Activated CD4-positive, alpha-beta T cell treated with anti-CD3 and anti-CD28 coated beads for 36 hours (primary cell): ENCODE data around the gene PAQR7. TPM values are rescaled to one million over a fixed set of nuclear protein-coding genes. Genes with fewer than 3 reads are reported as not detected.
A peak's percentile ranks its signal among the peaks of the same experiment; 100 is the strongest.

Source experiments
- ATAC-seq: fragments of 200-7000 bp; cut with Tn5 transposase; one replicate; pipeline ENCODE4 v1.10.0; 2021; ENCODE audit warnings: mild to moderate bottlenecking, moderate library complexity
- CTCF ChIA-PET: fragments of 350-600 bp; sonication (Branson Sonifier 250); formaldehyde crosslinking; loops from one replicate; lab custom pipeline; 2021; ENCODE audit warnings: antibody characterized with exemption; lab: Charles Lee
- POLR2A ChIA-PET: fragments of 350-600 bp; sonication (Branson Sonifier 250); formaldehyde crosslinking; loops from one replicate; lab custom pipeline; 2021; ENCODE audit warnings: antibody characterized with exemption, inconsistent platforms; lab: Charles Lee
- DNase-seq: peaks from one replicate; pipeline ENCODE4 v3.0.0-alpha.2; 2020
- H3K27ac Mint-ChIP-seq: one replicate; pipeline ENCODE4 v1.8.0; 2021; ENCODE audit warnings: mixed read lengths
- H3K27me3 Mint-ChIP-seq: one replicate; pipeline ENCODE4 v1.8.0; 2021; ENCODE audit warnings: mixed read lengths
- H3K36me3 Mint-ChIP-seq: one replicate; pipeline ENCODE4 v1.8.0; 2021; ENCODE audit warnings: low read depth, mixed read lengths
- H3K4me1 Mint-ChIP-seq: one replicate; pipeline ENCODE4 v1.8.0; 2021; ENCODE audit warnings: mixed read lengths
- H3K4me3 Mint-ChIP-seq: one replicate; pipeline ENCODE4 v1.8.0; 2021; ENCODE audit warnings: mild to moderate bottlenecking, moderate library complexity, mixed read lengths
- H3K9me3 Mint-ChIP-seq: one replicate; pipeline ENCODE4 v1.8.0; 2021; ENCODE audit warnings: low read depth, mixed read lengths
- intact Hi-C, 2 experiments: fragments of 100-400 bp; cut with DNase I in 1 of 2; cut with micrococcal nuclease in 1 of 2; formaldehyde crosslinking; loops; one replicate each; pipeline versions ENCODE4 v1.14.2 to v1.15.1; 2022 to 2024; cut with DNase I, micrococcal nuclease
- total RNA-seq, 2 experiments: library from RNA; stranded (reverse); gene quantifications; one replicate each; pipeline ENCODE4 v1.2.3, GENCODE V29; 2021

The PAQR7 gene
- total RNA-seq, 2 experiments from 2014 or later: 3.9 to 4.4 TPM

GRCh38 chr1:25902462-25902861 lies 27.0 kb upstream of the PAQR7 start:
- Mint-ChIP-seq H3K4me3 (no peak overlapping the region), H3K36me3 (peaks cover 60% of the 10 kb centered on the region), H3K9me3 (no peaks in the 10 kb centered on the region), H3K27ac (no peak overlapping the region), H3K4me1 (peaks cover 25% of the 10 kb centered on the region), H3K27me3 (no peaks in the 10 kb centered on the region)
- intact Hi-C loops: no loop called here
- ChIA-PET CTCF (interaction anchor here (0.6 to 15.6 kb wide), 5 partner anchors 7 to 1509 kb away, joined by 3 to 257 read pairs (median 3); partner anchors contain the start of gene PAFAH2), POLR2A (interaction anchor here (1.1 to 1.8 kb wide), 2 partner anchors 95 to 599 kb away, joined by 3 to 7 read pairs; partner anchors contain the start of gene PAFAH2)
- ATAC-seq (no peak), DNase-seq (no peak)

- H3K27me3 Mint-ChIP-seq: no peaks in the 10 kb centered on the region
- no peak overlapping the region for H3K27ac Mint-ChIP-seq
- H3K4me3 Mint-ChIP-seq: no peak overlapping the region
- H3K4me1 Mint-ChIP-seq: peaks cover 28% of the 10 kb centered on the region
- H3K36me3 Mint-ChIP-seq: peaks cover 61% of the 10 kb centered on the region
- CTCF ChIA-PET: interaction anchor here (15.6 kb wide), 1 partner anchor 98 kb away, joined by 257 read pairs; the partner anchor contains the start of gene PAFAH2
- no peak for DNase-seq
- POLR2A ChIA-PET: no interaction called here
- intact Hi-C loops: no loop called here
- ATAC-seq: no peak
- no peaks in the 10 kb centered on the region for H3K9me3 Mint-ChIP-seq
These were observed 24.7 kb upstream of the PAQR7 start for GRCh38 chr1:25900219-25900618.

- peaks cover 28% of the 10 kb centered on the region for H3K4me1 Mint-ChIP-seq
- CTCF ChIA-PET: interaction anchor here (0.6 to 15.6 kb wide), 2 partner anchors 15 to 99 kb away, joined by 3 to 257 read pairs; partner anchors contain the start of gene PAFAH2
- H3K4me3 Mint-ChIP-seq: no peak overlapping the region
- ATAC-seq: no peak
- no peaks in the 10 kb centered on the region for H3K27me3 Mint-ChIP-seq
- no peaks in the 10 kb centered on the region for H3K9me3 Mint-ChIP-seq
- peaks cover 57% of the 10 kb centered on the region for H3K36me3 Mint-ChIP-seq
- DNase-seq: no peak
- no peak overlapping the region for H3K27ac Mint-ChIP-seq
- POLR2A ChIA-PET: no interaction called here
- intact Hi-C loops: no loop called here
These were observed 24.3 kb upstream of the PAQR7 start for GRCh38 chr1:25899792-25900191.

GRCh38 chr1:25898223-25899015 lies 22.9 kb upstream of the PAQR7 start:
- Mint-ChIP-seq H3K9me3 (no peaks in the 10 kb centered on the region), H3K4me3 (no peak overlapping the region), H3K4me1 (peaks cover 16% of the 10 kb centered on the region), H3K36me3 (peaks cover 45% of the 10 kb centered on the region), H3K27me3 (no peaks in the 10 kb centered on the region), H3K27ac (no peak overlapping the region)
- ChIA-PET CTCF (interaction anchor here (0.9 to 15.6 kb wide), 2 partner anchors 28 to 100 kb away, joined by 3 to 257 read pairs; partner anchors contain the start of gene PAFAH2), POLR2A (no interaction called here)
- no peak for DNase-seq
- ATAC-seq: no peak
- intact Hi-C loops: no loop called here

- H3K4me1 Mint-ChIP-seq: peaks cover 14% of the 10 kb centered on the region
- no peak for ATAC-seq
- intact Hi-C loops: no loop called here
- H3K27me3 Mint-ChIP-seq: no peaks in the 10 kb centered on the region
- no peaks in the 10 kb centered on the region for H3K9me3 Mint-ChIP-seq
- no peak overlapping the region for H3K4me3 Mint-ChIP-seq
- ChIA-PET CTCF (interaction anchor here (0.6 to 15.6 kb wide), 3 partner anchors 81 to 101 kb away, joined by 4 to 257 read pairs (median 41); partner anchors contain the start of gene PAFAH2), POLR2A (interaction anchor here (1.0 to 1.3 kb wide), 2 partner anchors 8 to 96 kb away, joined by 3 to 4 read pairs; no protein-coding TSS in a partner anchor)
- DNase-seq: no peak
- H3K27ac Mint-ChIP-seq: no peak overlapping the region
- peaks cover 40% of the 10 kb centered on the region for H3K36me3 Mint-ChIP-seq
These were observed 22.2 kb upstream of the PAQR7 start for GRCh38 chr1:25897754-25898153.

GRCh38 chr1:25896266-25896665 lies 20.8 kb upstream of the PAQR7 start:
- intact Hi-C loops: no loop called here
- Mint-ChIP-seq H3K4me3 (no peak overlapping the region), H3K9me3 (no peaks in the 10 kb centered on the region)

GRCh38 chr1:25895365-25895990 lies 20.0 kb upstream of the PAQR7 start:
- Mint-ChIP-seq H3K4me3 (no peak overlapping the region), H3K27ac (no peak overlapping the region), H3K27me3 (no peaks in the 10 kb centered on the region), H3K36me3 (peaks cover 23% of the 10 kb centered on the region), H3K4me1 (peaks cover 15% of the 10 kb centered on the region), H3K9me3 (no peaks in the 10 kb centered on the region)
- intact Hi-C loops: loop anchor here (1.0 to 2.0 kb wide), 5 partner anchors 10 to 140 kb away; partner anchors contain the start of genes PAFAH2 (in 2 of the 2) and AUNIP (in 1 of the 2)
- ChIA-PET CTCF (interaction anchor here (0.5 to 15.6 kb wide), 43 partner anchors 9 to 1885 kb away, joined by 3 to 257 read pairs (median 4); partner anchors contain the start of genes MTFR1L, PAFAH2, SLC30A2 and STMN1), POLR2A (interaction anchor here (0.6 to 3.6 kb wide), 6 partner anchors 10 to 104 kb away, joined by 3 to 27 read pairs (median 4); partner anchors contain the start of gene PAFAH2)
- DNase-seq (peak; percentile 95), ATAC-seq (peak; percentile 98)

More at GRCh38 chr1:25896266-25896665, 20.8 kb upstream of the PAQR7 start:
- Mint-ChIP-seq H3K4me1 (peaks cover 15% of the 10 kb centered on the region), H3K27me3 (no peaks in the 10 kb centered on the region), H3K36me3 (peaks cover 31% of the 10 kb centered on the region), H3K27ac (no peak overlapping the region)
- DNase-seq (no peak), ATAC-seq (no peak)
- ChIA-PET POLR2A (interaction anchor here (0.7 to 3.6 kb wide), 6 partner anchors 9 to 101 kb away, joined by 3 to 27 read pairs (median 4); partner anchors contain the start of gene PAFAH2), CTCF (interaction anchor here (0.6 to 15.6 kb wide), 24 partner anchors 8 to 1886 kb away, joined by 3 to 257 read pairs (median 5); partner anchors contain the start of genes MTFR1L, PAFAH2, SLC30A2 and STMN1)

GRCh38 chr1:25893116-25893515 lies 17.6 kb upstream of the PAQR7 start:
- intact Hi-C loops: no loop called here
- ChIA-PET POLR2A (interaction anchor here (0.6 kb wide), 1 partner anchor 148 kb away, joined by 13 read pairs; no protein-coding TSS in a partner anchor), CTCF (interaction anchor here (0.6 to 1.5 kb wide), 7 partner anchors 9 to 695 kb away, joined by 3 to 7 read pairs (median 3); partner anchors contain the start of gene PAFAH2)
- DNase-seq (no peak), ATAC-seq (no peak)
- Mint-ChIP-seq H3K27ac (no peak overlapping the region), H3K4me1 (peaks cover 15% of the 10 kb centered on the region), H3K27me3 (no peaks in the 10 kb centered on the region), H3K9me3 (no peaks in the 10 kb centered on the region), H3K36me3 (peaks cover 2% of the 10 kb centered on the region), H3K4me3 (no peak overlapping the region)

- Mint-ChIP-seq H3K4me1 (peaks cover 15% of the 10 kb centered on the region), H3K27me3 (no peaks in the 10 kb centered on the region), H3K27ac (no peak overlapping the region), H3K36me3 (peaks cover 2% of the 10 kb centered on the region), H3K9me3 (no peaks in the 10 kb centered on the region), H3K4me3 (no peak overlapping the region)
- intact Hi-C loops: no loop called here
- CTCF ChIA-PET: interaction anchor here (0.6 to 2.3 kb wide), 4 partner anchors 13 to 579 kb away, joined by 3 to 5 read pairs (median 5); no protein-coding TSS in a partner anchor
- ATAC-seq (no peak), DNase-seq (no peak)
- POLR2A ChIA-PET: interaction anchor here (0.6 kb wide), 1 partner anchor 95 kb away, joined by 3 read pairs; no protein-coding TSS in a partner anchor
These were observed 16.1 kb upstream of the PAQR7 start for GRCh38 chr1:25891606-25892005.

- Mint-ChIP-seq H3K9me3 (no peaks in the 10 kb centered on the region), H3K4me1 (peaks cover 9% of the 10 kb centered on the region), H3K27me3 (no peaks in the 10 kb centered on the region), H3K4me3 (no peak overlapping the region), H3K27ac (no peak overlapping the region), H3K36me3 (peaks cover 2% of the 10 kb centered on the region)
- no peak for DNase-seq
- POLR2A ChIA-PET: interaction anchor here (0.6 kb wide), 2 partner anchors 14 to 76 kb away, joined by 3 to 7 read pairs; no protein-coding TSS in a partner anchor
- CTCF ChIA-PET: interaction anchor here (0.6 to 2.3 kb wide), 2 partner anchors 109 to 530 kb away, joined by 3 to 5 read pairs; no protein-coding TSS in a partner anchor
- intact Hi-C loops: no loop called here
- no peak for ATAC-seq
These were observed 14.9 kb upstream of the PAQR7 start for GRCh38 chr1:25890239-25891034.
